Endothelial cell (in vitro differentiated cells): ENCODE measurements around the gene CPEB3. TPM values are rescaled to one million over a fixed set of nuclear protein-coding genes. Genes with fewer than 3 reads are reported as not detected.
A peak's percentile ranks its signal among the peaks of the same experiment; 100 is the strongest.

Experiments
- DNase-seq: peaks from one replicate; pipeline ENCODE4 v3.0.0; 2021; ENCODE audit warnings: low spot score
- H3K27ac Mint-ChIP-seq: one replicate; pipeline ENCODE4 v1.8.0; 2021; ENCODE audit warnings: mixed read lengths, inconsistent platforms; ENCODE audit not compliant: unreplicated experiment
- H3K27me3 Mint-ChIP-seq: one replicate; pipeline ENCODE4 v1.8.0; 2021; ENCODE audit warnings: mild to moderate bottlenecking, moderate library complexity, mixed read lengths, inconsistent platforms; ENCODE audit not compliant: unreplicated experiment
- H3K36me3 Mint-ChIP-seq: one replicate; pipeline ENCODE4 v1.8.0; 2021; ENCODE audit warnings: mild to moderate bottlenecking, low read depth, mixed read lengths, inconsistent platforms; ENCODE audit not compliant: unreplicated experiment
- H3K4me1 Mint-ChIP-seq: one replicate; pipeline ENCODE4 v1.8.0; 2021; ENCODE audit warnings: mild to moderate bottlenecking, mixed read lengths, inconsistent platforms; ENCODE audit not compliant: unreplicated experiment
- H3K4me3 Mint-ChIP-seq: one replicate; pipeline ENCODE4 v1.8.0; 2021; ENCODE audit warnings: mild to moderate bottlenecking, mixed read lengths, inconsistent platforms; ENCODE audit not compliant: unreplicated experiment
- H3K9me3 Mint-ChIP-seq: one replicate; pipeline ENCODE4 v1.8.0; 2021; ENCODE audit warnings: mixed read lengths, inconsistent platforms; ENCODE audit not compliant: unreplicated experiment
- CTCF ChIP-seq: fragments of 200-600 bp; sonication (generic); IDR thresholded peaks from one replicate; pipeline ENCODE4 v1.5.0; 2021; ENCODE audit warnings: antibody characterized with exemption; ENCODE audit not compliant: unreplicated experiment
- total RNA-seq: library from RNA; stranded (reverse); fragmentation: NEBNext Ultra II Directional; extraction: Animal tissue kit (Norgen Biotek cat#: 25700); gene quantifications from one replicate; pipeline ENCODE4 v1.2.1, GENCODE V29; 2021; ENCODE audit not compliant: unreplicated experiment

Gene CPEB3
- total RNA-seq, 1 donor from 2014 or later = 2.4 TPM

- DNase-seq = peak; percentile 28
- peaks cover 7% of the 10 kb centered on the region for H3K27me3 Mint-ChIP-seq
- peak overlapping the region; percentile 70 for H3K27ac Mint-ChIP-seq
- TF ChIP-seq CTCF = no peak
- H3K4me3 Mint-ChIP-seq = peak overlapping the region; percentile 98
- no peaks in the 10 kb centered on the region for H3K9me3 Mint-ChIP-seq
- H3K36me3 Mint-ChIP-seq = peaks cover 9% of the 10 kb centered on the region
- peaks cover 18% of the 10 kb centered on the region for H3K4me1 Mint-ChIP-seq
Observed at GRCh38 chr10:92240289-92241157, 50.4 kb downstream of the CPEB3 start.

GRCh38 chr10:92239600-92240288 lies 51.1 kb downstream of the CPEB3 start:
- peak overlapping the region; percentile 98 for H3K4me3 Mint-ChIP-seq
- peaks cover 18% of the 10 kb centered on the region for H3K4me1 Mint-ChIP-seq
- H3K9me3 Mint-ChIP-seq = no peaks in the 10 kb centered on the region
- peaks cover 7% of the 10 kb centered on the region for H3K27me3 Mint-ChIP-seq
- no peak overlapping the region for H3K27ac Mint-ChIP-seq
- TF ChIP-seq CTCF = no peak
- peaks cover 9% of the 10 kb centered on the region for H3K36me3 Mint-ChIP-seq
- DNase-seq = peak; percentile 47

- H3K27me3 Mint-ChIP-seq = peaks cover 7% of the 10 kb centered on the region
- TF ChIP-seq CTCF = no peak
- peaks cover 18% of the 10 kb centered on the region for H3K4me1 Mint-ChIP-seq
- H3K27ac Mint-ChIP-seq = no peak overlapping the region
- peaks cover 9% of the 10 kb centered on the region for H3K36me3 Mint-ChIP-seq
- H3K4me3 Mint-ChIP-seq = peak overlapping the region; percentile 71
- H3K9me3 Mint-ChIP-seq = no peaks in the 10 kb centered on the region
- DNase-seq = no peak
Observed at GRCh38 chr10:92239151-92239599, 51.7 kb downstream of the CPEB3 start.

GRCh38 chr10:92238586-92239098 lies 52.2 kb downstream of the CPEB3 start:
- Mint-ChIP-seq H3K27ac (no peak overlapping the region), H3K36me3 (peaks cover 9% of the 10 kb centered on the region), H3K27me3 (peaks cover 7% of the 10 kb centered on the region), H3K4me3 (peak overlapping the region; percentile 71), H3K9me3 (no peaks in the 10 kb centered on the region), H3K4me1 (peaks cover 18% of the 10 kb centered on the region)
- TF ChIP-seq CTCF = no peak
- DNase-seq = no peak
